GM12865 (cell line): Measurements from ENCODE around the gene GRIPAP1.

ENCODE experiments used
- DNase-seq: peaks from one replicate; pipeline ENCODE4 v3.0.0; 2010; ENCODE audit warnings: low read depth
- H3K4me3 ChIP-seq: 2 replicates; pipeline ENCODE4 v1.5.1; 2011; ENCODE audit warnings: mild to moderate bottlenecking, low read depth, low read length, control low read depth
- TF ChIP-seq, protein P1 (sequence below): IDR thresholded peaks from 2 replicates; pipeline ENCODE4 v1.5.1; 2011; ENCODE audit warnings: low read length, control low read depth, low read depth, inconsistent platforms; ENCODE audit not compliant: insufficient read depth; ENCODE audit errors: missing control alignments

The GRIPAP1 gene

DNA sequence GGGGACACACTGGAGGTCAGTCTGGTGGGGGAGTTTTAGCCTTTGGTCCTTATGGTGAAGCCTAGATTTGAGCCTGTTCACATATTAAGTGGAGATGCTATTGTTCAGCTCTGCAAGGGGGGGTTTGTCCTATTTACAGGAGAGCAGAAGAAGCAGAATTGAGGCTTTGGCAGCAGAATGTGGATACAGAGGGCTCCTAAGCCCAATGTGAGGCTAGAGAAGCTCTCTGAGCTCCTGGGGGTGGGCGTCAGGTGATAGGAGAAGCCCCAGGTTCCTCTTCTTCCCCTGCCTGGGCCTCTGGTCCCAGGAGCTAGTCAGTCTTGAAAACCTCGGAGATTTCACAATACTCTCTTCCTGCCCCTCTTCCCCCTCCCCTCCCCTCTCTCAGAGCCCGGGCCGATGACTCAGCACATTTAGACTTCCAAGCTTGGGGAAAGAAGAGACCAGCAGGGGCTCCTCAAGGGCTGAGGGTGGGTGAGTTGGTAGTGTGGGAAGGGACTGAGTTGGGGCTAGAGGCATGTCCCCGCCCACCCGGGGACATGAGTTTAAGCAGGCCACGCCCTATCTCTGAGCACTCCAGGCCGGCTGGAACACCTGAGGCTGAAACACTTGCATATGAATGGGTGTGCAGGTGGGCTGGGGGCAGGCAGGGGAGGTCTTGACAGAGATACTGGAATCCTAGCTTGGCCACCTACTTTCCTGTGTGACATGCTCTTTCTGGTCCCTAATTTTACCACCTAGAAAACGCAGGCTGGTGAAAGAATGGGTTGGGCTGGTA lies 37.7 kb upstream of the GRIPAP1 start:
- peak; percentile 49 for DNase-seq
- TF ChIP-seq, protein P1, sequence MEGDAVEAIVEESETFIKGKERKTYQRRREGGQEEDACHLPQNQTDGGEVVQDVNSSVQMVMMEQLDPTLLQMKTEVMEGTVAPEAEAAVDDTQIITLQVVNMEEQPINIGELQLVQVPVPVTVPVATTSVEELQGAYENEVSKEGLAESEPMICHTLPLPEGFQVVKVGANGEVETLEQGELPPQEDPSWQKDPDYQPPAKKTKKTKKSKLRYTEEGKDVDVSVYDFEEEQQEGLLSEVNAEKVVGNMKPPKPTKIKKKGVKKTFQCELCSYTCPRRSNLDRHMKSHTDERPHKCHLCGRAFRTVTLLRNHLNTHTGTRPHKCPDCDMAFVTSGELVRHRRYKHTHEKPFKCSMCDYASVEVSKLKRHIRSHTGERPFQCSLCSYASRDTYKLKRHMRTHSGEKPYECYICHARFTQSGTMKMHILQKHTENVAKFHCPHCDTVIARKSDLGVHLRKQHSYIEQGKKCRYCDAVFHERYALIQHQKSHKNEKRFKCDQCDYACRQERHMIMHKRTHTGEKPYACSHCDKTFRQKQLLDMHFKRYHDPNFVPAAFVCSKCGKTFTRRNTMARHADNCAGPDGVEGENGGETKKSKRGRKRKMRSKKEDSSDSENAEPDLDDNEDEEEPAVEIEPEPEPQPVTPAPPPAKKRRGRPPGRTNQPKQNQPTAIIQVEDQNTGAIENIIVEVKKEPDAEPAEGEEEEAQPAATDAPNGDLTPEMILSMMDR = no peak
- H3K4me3 ChIP-seq = no peak overlapping the region

DNA sequence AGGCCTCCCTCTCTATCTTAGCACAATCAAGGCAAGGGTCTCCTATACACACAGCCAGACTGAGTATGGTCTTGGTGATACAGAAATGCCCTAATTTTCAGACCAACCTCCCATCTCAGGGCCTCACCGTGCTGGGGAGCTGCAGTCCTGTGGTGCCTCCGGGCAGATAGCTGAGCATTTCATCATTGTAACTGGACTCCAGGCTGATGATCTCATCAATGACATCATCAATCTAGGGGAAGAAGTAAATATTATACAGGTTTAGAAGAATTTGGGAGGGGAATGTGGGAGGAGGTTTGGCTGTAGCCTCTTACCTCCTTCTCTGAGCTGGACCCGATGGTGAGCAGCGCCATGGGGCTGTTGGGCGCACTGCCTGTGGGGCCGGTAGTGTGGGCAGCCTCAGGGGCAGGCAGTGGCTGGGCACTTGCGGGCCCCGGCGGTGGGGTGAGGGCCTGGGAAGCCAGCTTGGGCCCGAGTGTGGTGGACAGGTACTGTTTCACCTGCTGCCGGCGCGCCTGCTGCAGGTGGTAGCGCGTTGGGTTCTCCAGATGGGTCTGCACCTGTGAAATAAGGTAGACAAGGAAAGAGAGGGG lies 35.9 kb upstream of the GRIPAP1 start:
- DNase-seq = no peak
- no peak overlapping the region for H3K4me3 ChIP-seq
- TF ChIP-seq, protein P1 = no peak

DNA sequence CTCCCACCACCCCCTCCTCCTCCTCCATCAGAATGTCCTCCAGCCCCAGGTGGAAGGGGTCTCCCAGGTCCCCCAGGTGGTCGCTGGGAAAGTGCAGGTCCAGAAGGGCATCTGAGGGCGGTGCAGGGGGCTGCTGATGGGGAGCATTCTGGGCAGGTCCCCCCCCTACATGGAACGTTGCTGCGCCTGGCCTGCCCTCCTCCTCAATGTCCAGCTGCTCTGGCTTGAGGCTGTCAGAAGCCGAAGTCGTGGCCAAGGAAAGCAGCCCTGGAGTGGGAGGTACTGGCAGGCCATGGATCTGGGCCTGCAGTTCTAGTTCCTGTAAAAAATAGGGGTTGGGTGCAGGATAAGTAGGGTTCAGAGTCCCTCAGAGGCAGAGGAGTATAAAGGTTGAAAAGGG lies 28.2 kb upstream of the GRIPAP1 start:
- DNase-seq = no peak
- no peak overlapping the region for H3K4me3 ChIP-seq
- TF ChIP-seq, protein P1 = no peak

DNA sequence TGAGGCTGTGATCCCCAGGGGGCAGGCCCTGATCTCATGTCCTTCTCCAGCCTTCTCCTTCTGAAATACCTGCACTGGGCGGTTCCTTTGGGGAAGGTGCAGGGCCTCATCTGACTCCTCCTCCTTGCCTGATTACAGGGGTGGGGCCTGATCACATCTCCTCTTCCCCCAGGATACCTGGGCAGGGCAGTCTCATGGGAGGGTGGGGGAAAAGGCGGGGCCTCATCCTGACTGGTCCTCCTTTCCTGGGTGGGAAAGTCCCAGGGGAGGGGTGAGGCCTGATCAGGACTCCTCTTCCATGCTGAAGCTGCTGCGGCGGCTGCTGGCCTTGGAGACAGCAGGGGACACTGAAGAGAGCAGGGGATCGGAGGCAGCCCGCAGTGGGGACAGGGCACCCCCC lies 27.8 kb upstream of the GRIPAP1 start:
- H3K4me3 ChIP-seq = no peak overlapping the region
- TF ChIP-seq, protein P1 = no peak
- no peak for DNase-seq

- H3K4me3 ChIP-seq = no peak overlapping the region
- TF ChIP-seq, protein P1 = no peak
- DNase-seq = no peak
Measured at GRCh38 chrX:49019599-49020249, 17.7 kb upstream of the GRIPAP1 start.

GRCh38 chrX:49019050-49019449 lies 17.0 kb upstream of the GRIPAP1 start:
- no peak overlapping the region for H3K4me3 ChIP-seq
- TF ChIP-seq, protein P1 = no peak
- no peak for DNase-seq
